Body of pancreas (tissue), 4 donors: Measurements from ENCODE around the gene ZNF324B.

ENCODE experiments used
- CTCF ChIP-seq, 7 experiments: fragments of 450-650 bp in 4 of 7; fragments of 200-600 bp in 3 of 7; sonication (generic) in 3 of 7; IDR thresholded peaks; one replicate each; pipeline ENCODE4 v1.5.1; 2016 to 2019; ENCODE audit warnings: antibody characterized with exemption in 7 of 7
- POLR2A ChIP-seq, 3 donors: fragments of 450-650 bp; IDR thresholded peaks; one replicate each; pipeline ENCODE4 v1.6.1; 2016; ENCODE audit warnings: antibody characterized with exemption in 3 of 3, mild to moderate bottlenecking in 2 of 3

DNA sequence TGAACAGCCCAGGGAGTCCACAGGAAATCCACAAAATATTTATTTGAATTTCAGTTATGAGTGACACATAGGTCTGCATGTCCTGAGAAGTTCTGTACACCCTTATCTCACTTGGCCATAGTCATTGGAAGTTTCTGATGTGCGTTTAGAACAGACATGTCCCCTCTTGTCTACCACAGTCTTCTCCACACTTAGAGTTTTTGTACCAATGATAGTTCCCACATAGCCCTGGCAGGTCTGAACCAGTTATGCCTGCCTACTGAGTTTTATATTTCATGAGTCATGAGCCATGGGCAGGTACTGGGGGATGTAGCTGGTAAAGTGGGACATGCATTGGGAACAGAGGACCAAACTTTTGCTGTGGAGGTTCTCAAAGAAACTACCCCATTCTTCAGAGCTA lies 22.8 kb upstream of the ZNF324B start:
- TF ChIP-seq POLR2A (IDR thresholded peaks at IDR 0.05): no peak
- TF ChIP-seq CTCF (IDR thresholded peaks at IDR 0.05): no peak
